HG03039 (cell line): ENCODE data around the gene WWOX.

ENCODE experiments used
- ATAC-seq: cut with Tn5 transposase; IDR thresholded peaks from one replicate; pipeline ENCODE4 v1.9.1; 2021; ENCODE audit warnings: mild to moderate bottlenecking, moderate library complexity; ENCODE audit not compliant: unreplicated experiment

WWOX gene

DNA sequence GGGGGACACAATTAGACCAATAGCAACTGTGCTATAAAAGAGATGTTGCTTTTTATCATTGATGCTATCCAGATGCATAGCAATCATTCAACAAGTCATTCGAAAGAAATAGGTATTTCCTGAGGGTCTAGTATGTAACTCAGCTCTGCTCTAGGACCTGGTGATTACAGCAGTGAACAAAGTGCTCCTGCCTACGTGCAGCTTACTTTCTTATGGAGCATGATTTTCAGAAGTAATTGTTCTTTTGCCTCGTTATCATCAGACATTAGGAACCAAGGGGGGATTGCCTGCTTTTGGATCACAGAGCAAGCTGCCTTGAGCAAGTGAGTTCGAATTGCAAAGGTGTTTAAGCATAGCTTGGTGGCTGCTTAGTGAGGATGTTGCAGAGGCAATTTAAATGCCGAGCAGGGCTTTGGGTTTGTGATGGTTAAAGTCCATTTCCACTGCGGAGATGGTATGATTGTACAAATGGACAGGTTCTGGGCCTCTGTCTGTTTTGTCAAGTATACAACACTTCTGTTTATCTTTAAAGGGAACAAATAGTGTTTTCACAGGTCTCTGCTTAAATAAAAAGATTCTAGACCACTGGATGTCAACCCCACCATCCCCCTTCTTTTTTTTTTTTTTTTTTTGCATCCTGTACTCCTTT is 41.5 kb downstream of the WWOX start:
- no peak for ATAC-seq

DNA sequence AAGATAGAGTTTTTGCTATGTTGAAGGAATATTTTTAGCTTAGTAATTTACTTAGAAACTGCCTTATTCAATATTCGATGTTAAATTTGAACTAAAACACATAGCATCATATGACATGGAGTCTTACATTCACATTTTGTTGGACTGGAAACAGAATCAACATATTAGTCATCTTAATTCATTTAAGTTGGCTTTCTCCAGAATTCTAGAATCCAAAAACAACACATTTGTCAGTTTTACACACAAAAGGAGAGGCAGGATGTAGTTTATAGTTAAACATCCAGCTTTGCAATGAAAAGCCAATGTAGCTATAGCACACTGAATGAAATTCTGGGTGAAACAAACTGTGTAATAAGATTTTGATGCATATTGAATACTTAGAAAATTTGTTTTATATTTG is 43.3 kb downstream of the WWOX start:
- ATAC-seq, result no peak

GRCh38 chr16:78146807-78147206 is 47.4 kb downstream of the WWOX start:
- no peak for ATAC-seq

DNA sequence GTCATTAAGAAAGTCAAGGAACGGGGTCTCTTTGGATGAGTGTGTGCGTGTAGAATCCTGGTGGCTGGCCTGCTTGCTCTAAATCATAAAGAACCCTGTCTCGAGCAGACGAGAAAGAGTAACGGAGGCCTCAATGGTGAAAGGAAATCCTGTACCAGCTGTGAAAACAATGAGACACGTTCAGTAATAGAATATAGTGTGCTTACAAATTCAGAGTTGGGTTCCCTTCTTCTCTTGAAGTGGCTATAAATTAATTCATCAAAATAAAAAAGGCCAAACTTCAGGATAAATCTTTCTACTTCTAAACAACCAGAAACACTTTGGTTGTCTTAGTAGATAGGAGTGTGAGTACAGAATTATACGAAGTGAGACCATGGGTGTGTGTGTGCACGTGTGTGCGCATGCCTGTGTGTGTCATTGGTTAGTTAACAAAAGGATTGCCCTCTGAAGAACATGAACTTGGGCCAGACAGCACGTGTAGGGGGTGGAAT is 48.5 kb downstream of the WWOX start:
- ATAC-seq, result no peak

DNA sequence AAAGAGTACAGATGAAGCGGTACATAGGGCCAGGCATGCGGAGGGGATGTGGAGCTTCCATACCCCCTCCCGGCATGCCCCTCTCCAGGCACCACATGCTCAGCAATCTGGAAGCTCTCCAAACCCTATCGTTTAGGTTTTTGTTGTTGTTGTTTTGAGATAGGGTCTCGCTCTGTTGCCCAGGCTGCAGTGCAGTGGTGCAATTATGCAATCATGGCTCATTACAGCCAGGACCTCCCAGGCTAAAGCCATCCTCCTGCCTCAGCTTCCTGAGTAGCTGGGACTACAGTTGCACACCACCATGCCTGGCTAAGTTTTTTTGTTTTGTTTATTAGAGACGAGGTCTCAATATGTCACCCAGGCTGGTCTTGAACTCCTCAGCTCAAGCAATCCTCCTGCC is 50.8 kb downstream of the WWOX start:
- no peak for ATAC-seq

DNA sequence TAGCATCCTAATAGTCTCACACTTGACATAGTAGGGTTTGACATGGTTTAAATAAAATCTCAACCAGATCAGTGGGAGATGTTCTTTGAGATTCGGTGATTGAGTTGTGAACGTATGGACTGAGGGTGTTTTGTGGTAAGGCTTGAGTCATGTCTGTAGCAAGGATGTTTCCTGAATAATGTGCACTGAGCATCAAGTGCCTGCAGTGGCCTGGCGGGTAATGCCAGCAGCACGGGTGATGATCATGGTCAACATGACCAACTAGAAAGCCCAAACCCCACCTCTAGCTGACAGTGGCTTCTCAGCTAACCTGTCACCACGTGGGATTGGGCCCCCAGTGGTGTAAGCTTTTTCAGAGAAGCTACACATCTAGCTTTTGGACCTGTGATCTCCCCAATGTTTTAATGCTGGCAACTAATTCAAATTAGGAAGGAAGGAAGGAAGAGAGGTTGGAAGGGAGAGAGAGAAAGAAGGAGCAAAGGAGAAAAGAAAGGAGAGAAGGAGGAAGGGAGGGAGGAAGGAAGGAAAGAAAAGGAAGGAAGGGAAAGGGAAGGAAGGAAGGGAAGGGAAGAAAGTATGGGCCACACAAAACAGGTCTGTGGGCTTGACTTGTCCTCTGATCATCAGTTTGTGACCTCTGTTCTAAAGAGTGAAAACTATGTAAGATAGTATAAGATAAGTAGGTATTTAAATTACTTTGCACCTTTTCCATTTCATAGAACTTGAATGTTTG is 55.4 kb downstream of the WWOX start:
- no peak for ATAC-seq

DNA sequence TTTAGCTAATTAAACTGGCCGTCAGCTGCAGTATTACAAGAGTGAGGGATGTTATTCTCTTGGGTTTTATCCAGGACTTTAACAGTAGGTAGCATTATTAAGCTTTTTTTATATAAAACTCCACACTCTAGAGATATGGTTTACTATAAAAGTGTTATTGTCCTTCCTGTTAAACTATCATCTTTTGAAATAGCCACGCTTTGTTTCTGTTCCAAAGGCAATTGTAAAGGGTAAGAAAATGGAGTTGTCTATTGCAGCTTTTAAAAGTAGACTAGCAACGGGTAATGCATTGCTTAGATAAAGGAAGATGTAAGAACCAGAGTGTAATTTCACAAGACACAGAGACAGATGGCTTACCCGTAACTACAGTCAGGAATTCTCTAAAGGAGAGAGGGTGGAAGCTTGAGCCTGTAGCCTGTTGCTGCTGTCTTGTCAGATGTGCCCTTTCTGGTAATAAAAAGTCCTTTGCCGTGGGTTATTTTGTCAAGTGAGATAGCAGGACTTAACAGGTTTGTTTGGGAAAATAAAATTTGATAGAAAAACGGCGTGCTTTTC is 56.4 kb downstream of the WWOX start:
- ATAC-seq, result no peak

- ATAC-seq, result no peak
Observed at GRCh38 chr16:78161023-78161729, 61.7 kb downstream of the WWOX start.

DNA sequence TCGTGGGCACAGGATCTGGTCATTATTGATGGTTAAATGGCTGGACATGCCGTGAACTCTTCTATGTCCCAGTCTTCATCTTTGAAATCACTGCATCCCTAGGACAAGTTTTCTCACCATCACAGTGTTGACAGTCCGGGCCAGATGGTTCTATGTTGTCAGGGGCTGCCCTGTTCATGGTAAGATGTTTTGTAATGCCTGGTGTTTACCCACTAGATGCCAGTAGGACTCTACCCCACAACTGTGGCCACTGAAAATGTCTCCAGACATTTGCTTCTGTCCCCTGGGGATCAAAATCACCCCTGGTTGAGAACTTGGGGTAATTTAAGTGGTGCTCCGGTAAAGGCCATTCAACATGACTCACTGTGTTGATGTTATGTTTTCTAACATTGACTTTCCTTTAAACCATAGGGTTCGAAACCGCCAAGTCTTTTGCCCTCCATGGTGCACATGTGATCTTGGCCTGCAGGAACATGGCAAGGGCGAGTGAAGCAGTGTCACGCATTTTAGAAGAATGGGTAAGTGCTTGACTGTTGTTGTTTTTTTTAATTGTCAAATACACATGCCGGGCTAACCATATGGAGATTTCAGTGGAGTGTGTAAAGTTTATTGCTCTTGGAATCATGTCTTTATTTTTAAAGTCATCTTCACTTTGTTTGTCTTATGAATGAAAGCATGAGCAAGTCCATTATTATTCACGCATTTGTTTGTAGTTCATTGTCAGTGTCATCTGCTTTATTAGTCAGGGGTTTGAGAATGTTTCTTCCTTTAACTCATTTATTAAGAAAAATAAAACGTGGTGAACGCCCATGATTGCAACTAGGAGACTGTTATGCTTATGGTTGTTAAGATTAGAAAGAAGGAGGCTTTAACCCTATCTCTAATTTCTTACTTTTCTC is 64.6 kb downstream of the WWOX start:
- no peak for ATAC-seq

DNA sequence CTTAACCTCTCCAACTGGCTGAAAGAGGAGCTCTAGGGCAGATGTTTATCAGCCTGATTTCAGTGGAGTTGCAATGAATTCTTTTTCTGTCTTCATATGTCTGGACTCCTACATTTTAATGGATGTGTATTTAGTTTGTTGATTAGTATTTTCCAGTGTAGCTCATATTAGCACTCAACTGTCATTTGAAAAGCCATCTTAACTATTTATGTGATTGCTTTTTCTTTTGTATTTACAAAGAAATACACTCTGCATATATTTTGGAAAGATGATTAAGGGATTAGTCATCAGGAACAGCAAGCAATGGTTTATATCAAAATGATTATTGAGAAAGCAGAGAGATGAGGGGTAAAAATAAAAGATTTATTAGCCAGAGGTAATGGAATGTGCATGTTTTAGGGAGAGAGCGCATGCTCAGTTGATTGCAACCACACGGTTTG is 71.1 kb downstream of the WWOX start:
- ATAC-seq, result no peak

GRCh38 chr16:78175287-78175686 is 75.8 kb downstream of the WWOX start:
- ATAC-seq, result no peak

DNA sequence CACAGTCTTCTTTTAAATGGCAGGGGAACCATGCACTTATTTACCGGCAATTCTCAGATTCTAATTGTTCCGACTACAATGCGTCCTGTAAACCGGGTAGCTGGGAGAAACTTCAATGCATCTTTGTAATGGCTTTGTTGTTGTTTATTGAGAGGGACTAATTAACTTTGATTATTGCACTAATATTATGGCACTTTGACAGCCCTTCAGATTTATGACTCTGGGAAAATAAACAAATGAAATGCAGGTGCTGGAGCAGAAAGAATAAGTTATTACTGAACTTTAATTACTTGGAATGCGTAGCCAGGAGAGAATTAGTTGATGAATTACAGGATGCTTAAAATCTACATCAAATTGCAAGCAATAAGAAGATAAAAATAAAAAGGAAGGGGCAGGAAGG is 77.0 kb downstream of the WWOX start:
- no peak for ATAC-seq

DNA sequence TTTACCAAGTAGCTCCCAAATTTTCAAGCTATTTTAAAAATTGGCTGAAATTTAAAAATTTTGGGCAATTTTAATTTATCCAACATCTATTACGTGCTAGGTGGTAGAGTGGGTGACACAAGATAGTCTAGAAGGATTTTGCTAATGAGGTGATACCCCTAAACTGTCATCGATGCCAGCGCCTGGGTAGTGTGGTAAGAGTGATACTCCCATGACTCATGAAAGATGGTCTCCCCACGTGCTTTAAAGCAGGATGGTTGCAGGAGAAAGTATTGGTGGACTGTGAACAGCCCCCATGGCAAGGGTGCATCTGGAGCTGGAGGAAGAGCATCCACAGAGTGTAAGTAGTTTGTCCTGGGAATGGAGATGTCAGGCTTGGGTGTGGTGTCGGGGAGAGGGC is 77.8 kb downstream of the WWOX start:
- no peak for ATAC-seq

DNA sequence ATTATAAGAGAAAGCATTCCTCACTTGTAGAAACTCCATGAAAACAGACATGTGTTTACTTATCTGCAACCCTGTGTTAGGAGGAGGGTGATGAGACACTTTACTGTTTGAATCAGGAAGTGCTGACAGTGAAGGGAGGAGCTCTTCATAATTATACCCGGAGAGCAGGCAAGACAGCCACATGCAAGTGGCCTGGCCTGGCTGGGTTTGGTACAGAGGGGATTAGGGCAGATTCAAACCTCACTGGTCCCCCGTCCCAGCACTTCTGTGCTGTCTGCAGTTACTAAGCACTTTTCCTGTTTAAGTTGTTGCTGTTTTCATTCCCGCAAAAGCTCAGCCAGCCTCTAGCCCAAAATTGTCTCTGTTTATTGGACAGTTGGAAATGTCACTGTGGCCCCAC is 78.5 kb downstream of the WWOX start:
- no peak for ATAC-seq

DNA sequence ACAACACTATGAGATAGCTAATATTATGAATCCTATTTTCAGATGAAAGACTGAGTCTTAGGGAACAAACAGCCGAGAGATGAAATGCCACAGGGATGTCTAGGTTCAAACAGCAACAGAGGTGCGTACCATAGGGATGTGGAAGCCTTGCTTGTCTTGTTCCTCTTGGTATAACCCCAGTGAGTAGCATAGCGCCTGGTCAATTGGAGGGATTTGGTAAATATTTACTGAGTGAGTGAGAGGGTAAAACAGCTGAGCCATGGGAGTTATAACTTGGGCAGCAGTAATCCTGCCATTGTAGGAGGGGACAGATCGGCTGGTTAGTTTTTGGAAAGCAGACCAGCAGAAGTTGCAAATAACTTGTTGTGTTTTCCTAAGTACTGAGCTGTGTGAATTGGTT is 80.2 kb downstream of the WWOX start:
- no peak for ATAC-seq

DNA sequence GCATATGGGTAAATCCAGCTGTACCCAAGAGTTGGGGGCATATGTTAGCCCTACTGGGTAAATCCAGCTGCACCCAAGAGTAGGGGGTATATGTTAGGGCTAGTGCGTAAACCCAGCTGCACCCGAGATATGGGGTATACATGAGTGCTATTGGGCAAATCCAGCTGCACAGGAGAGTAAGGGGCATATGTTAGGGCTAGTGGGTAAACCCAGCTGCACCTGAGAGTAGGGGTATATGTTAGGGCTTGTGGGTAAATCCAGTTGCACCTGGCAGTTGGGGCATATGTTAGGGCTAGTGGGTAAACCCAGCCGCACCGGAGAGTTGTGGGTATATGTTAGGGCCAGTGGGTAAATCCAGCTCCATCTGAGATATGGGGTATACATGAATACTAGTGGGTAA is 80.9 kb downstream of the WWOX start:
- no peak for ATAC-seq

DNA sequence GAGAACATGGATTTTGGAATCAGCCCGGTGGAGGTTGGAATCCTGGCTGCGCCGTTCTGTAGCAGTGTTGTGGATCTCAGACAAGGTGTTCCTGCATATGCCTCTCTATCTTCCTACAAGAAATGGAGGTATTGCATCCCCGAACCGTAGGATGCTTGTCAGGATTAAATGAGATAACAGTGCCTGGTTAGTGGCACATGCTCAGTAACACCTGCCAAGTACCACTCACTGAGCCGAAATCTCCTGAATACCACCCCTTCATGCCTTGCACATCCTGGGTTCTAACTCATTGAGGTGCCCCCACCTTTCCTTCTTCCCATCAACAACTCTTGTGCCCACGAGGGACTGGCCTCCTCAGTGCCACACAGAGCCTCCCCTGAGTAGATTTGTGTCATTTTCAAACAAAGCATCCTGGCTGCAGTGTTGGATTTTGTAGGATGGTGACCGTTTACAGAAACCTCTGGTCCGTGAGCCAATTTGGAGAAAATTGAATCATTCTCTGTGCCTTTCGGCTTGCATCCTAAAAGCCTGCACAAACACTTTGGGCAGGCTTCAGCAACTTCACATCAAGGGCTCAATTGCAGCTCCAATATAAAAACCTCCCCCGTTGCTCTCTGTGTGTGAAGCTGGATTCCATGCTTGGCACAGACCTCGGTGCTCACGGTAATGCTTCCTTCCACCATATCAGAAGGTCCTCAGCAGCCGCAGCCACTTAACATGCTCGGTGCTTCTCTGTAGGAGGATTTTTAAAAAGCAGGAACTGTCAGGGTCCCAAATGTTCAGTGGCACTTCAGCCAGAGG is 84.2 kb downstream of the WWOX start:
- no peak for ATAC-seq

DNA sequence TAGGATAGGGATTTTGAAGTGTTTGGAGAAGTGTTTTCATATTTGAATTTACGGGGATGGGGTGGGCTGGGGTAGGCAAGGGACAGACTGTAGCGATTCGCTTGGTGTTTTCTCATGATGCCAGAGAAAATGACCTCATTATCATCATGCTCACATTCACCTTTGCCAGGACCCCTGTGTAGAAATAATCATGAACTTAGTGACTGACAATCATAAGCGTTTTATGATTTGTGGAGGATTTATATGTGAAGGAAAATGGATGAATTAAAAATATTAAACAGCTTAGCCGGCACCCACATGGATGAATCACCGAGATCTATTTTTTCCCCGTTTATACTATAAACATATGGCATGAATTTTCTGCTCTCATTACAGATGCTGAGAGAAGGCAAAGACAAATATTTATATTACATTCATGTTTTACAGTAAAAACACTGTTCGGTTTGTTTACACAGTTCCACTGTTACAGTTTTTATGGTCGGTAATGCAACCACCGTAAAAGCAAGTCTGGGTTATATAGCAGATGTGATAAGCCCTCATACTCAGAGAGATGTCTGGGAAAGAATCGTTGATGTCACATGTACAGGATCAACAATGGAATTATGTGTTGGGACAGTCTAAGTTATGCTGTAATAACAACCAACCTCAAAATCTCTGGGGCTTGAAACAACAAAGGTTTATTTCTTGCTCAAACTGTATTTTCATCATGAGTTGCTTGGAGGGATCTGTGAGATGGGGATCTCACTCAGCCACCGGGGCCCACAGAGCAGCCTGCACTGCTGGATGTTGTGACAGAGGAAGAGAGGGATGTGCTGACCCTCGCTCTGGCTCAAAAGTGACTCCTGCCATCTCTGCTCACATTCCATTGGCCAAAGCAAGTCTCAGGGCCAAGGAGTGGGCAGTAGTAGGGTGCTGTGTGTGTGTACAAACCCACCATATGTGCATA is 85.1 kb downstream of the WWOX start:
- ATAC-seq, result no peak

GRCh38 chr16:78189121-78189520 is 89.7 kb downstream of the WWOX start:
- no peak for ATAC-seq
